HG03575 (cell line): Measurements from ENCODE around the gene PDZD2.
"Not testable (repeated sequence)": the region's sequence is repeated elsewhere in the genome, so short reads cannot be mapped to it uniquely, and the experiment has no call there.

Source experiments
- ATAC-seq: cut with Tn5 transposase; IDR thresholded peaks from one replicate; pipeline ENCODE4 v1.9.1; 2021; ENCODE audit not compliant: unreplicated experiment, insufficient number of reproducible peaks, low FRiP score; ENCODE audit errors: extremely low read depth

Gene PDZD2

DNA sequence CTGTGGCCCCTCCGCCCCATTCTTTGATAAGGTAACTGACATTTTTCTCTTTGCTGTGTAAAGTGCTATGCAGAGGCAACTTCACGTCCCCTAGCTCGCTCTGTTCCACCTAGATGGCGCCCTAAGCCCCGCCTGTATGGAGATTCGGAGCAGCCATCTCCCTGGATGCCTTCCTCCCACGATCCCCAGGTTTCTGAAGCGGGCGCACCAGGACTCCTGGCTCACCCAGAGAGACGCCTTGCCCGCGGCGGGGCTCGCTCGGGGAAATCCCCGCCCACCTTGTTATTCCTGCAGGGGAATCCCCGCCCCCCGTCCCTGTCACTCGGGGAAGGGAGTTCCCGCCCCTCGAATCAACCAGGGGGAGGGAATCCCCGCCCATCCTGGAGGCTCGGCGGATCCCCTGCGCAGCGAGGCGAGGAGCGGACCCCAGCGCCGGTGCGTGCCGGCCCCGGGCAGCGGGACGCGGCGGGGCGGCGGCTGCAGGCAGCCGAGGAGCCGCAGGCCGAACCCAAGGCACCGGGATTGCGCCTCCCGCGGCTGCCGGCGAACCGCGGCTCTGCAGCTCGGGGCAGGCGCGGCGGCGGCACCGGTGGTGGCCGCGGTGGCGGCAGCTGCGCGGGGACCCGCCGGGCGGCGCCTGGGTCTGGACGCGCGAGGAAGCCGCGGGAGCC, at the start of gene PDZD2:
TSS of gene PDZD2 (plus strand) at position 384 of the 671 bp plus-strand sequence.
- ATAC-seq, result peak; percentile 49

DNA sequence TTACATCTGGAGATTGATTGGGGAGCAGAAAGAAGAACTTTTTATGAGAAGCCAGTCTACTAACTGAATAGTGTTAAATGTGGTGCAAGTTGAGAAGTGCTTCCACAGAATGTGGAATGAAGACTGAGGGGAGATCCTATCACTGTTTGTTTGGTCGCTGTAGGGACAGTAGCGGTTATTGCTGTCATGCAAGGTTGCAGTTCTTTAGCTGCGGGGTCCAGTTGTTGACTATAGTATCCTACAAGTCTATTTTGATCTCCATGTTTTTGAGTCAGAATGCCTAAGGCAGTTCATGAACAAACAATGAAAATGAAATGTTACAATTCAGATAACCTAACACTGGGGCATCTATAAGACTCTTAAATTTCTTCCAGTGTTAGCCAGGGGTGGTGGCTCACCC, 45.3 kb upstream of the PDZD2 start:
- ATAC-seq, result no peak

DNA sequence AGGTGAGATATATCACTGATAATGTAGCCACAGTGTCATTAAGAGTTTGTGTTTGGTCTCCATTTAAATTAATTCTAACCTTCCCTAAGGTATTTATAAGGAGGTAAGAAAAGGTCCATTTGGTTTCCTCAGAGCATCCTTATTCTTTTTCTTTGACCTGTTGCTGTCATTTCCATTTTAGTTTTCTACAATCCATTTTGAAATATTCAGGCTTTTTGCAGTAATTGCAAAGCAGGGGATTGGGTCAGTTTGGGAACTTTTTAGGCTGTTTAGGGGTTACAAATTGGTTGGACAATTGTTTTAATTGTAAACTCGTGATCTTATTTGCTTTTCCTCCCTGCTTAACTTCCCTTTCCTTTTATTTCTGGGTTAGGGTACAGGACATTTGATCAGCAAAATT, 42.6 kb upstream of the PDZD2 start:
- ATAC-seq, result no peak

DNA sequence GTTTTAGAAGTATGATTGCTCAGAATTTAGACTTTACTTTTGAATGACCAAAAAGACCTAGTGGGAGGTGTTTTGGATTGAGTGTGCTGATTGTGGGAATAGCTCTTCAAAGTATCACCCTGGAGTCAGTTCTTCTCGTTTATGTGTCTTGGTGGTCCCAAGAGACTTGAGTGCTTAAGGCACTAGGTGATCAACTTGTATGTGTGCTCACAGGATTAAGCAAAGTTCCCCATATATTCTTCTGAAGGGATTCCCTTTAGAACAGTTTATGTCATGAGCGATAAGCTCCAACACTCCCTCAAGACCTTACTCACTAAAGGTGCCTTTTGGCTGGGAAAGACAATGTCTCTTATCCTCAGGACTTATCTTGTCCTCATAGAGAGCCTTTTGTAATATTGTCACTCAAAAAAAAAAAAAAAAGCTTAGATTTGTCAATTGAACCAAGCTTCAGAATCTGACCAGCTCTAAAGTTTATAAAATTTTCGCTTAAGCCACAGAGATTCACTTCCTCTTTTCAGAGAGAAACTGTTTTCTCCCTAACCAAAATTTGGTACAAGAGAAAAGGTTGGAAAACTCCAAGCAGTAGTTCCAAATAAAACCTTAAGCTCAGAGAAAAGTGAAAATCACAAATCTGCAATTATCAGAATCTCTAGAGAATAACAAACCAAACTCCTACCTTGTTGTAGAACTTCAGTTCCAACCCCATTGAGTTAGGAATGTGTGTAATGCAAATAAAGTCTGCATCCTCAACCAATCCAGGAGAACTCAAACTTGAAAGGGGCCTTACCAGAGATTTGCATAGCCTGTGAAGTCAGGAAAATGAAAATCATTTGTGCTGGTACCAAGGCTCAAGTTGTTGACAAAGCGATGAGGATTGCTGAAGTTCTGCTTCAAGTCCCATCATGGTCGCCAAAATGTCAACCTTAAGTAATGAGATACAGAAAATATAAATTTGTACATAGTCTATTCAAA, 40.0 kb upstream of the PDZD2 start:
- no peak for ATAC-seq

DNA sequence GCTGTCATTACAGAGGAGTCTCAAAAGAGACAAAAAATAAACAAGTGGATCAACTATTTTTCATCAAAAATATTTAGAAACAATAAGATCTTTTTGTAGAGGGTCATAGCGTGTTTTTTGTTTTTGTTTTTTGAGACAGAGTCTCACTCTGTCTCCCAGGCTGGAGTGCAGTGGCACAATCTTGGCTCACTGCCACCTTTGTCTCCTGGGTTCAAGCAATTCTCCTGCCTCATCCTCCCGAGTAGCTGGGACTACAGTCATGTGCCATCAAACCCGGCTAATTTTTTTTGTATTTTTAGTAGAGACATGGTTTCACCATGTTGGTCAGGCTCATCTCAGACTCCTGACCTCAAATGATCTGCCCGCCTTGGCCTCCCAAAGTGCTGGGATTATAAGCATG, 36.6 kb upstream of the PDZD2 start:
- not testable (repeated sequence) for ATAC-seq

DNA sequence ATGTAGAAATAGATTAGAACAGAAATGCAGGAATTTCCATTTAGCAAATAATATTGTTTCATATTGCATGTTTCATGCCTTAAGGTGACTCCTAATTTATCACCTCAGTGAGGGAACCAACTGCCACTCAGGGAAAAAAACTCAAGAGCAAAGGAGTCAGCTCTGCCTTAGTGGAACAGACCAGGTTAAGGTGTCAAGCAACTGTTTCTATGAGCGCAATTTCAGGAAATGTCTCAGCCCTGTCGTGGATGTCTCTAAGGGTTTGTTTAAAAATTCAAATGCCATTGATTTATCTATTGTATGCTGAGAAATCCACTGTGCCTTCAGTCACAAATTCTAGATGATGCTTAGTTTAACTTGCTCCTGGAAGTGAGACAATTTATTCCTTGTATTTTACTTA, 34.7 kb upstream of the PDZD2 start:
- ATAC-seq, result no peak

DNA sequence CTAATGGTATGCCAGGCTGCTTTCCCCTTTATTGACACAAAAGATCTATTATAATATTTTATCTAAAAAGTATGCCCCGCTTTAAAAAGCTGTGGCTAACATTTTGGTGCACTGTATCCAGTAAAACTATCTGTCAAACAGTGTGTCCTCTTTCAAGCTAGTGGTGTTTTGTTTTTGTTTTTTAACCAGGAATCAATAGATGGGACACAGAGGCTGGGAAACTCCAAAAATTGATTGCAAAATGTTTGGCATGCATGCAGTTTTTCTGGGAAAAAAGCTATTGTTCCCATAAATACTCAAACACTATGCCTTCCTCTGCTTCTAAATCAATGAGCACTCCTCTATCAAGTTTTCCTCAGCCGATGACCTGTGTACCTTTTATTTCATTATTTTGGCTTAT, 34.3 kb upstream of the PDZD2 start:
- no peak for ATAC-seq

DNA sequence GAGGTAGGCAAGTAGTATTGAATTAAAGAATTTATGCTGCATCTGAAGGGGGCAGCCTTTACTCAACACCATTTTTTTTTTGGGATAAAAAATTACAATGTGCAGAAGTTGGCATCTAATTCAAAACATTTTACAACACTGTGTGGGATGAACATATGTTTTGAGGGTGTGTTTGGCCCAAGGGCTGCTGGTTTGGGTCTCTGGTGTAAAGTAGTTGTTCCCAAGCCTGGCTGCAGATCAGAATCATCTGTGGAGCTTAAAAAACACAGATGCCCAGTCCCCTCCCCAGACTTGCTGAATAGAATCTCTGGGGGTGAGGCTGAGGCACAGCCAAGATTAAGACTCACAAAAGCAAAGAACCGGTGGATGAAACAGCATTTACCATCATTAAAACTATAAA, 33.0 kb upstream of the PDZD2 start:
- ATAC-seq, result no peak

DNA sequence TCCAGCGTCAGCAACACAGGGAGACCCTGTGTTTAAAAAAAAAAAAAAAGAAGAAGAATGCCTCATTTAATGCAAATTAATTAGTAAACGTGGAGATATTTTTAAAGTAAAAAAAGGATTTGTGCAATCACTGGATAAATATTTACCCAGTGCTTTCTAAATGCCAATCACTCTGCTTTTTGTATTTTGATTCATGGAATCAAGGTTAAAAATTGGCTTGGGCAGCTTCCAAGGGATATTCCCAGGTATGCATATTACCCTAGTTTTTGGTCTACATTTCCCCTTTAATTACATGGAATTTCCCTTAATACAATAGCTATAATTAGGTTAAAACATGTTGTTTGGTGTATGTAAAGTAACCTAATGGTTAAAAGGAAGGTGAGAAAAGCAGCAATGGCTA, 31.4 kb upstream of the PDZD2 start:
- no peak for ATAC-seq

DNA sequence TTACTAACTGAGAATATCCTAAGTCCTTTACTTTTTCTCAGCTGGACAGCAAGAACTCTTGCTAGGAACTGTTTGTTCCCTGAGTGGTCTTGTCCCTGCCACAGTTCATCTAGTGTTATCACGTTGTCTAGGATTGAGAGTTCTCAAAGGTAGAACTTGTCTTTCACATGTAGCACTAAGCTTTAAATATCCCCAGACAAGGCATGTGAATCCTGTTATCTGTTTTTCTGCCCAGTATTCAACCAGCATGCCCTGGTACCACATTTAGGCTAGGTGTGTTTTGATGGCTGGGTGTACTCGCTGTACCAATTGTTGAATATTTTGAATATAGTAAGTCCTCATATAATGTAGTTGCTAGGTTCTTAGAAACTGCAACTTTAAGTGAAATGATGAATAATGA, 27.9 kb upstream of the PDZD2 start:
- no peak for ATAC-seq

DNA sequence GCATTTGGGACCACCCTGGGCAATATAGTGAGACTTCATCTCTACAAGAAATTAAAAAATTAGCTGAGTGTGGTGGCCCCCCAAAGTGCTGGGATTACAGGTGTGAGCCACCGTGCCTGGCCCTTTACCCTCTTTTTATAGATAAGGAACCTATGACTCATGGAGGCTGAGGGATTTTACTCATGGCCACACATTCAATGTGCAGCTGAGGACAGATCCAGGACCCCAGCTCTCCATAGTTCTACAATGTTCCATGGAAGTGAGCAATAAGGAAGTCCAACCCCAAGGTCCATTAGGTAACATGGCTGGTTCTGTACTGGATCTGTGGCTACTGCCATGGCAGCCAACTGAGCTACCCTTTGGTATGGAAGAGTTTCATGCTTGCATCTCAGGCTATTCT, 25.3 kb upstream of the PDZD2 start:
- ATAC-seq, result no peak

DNA sequence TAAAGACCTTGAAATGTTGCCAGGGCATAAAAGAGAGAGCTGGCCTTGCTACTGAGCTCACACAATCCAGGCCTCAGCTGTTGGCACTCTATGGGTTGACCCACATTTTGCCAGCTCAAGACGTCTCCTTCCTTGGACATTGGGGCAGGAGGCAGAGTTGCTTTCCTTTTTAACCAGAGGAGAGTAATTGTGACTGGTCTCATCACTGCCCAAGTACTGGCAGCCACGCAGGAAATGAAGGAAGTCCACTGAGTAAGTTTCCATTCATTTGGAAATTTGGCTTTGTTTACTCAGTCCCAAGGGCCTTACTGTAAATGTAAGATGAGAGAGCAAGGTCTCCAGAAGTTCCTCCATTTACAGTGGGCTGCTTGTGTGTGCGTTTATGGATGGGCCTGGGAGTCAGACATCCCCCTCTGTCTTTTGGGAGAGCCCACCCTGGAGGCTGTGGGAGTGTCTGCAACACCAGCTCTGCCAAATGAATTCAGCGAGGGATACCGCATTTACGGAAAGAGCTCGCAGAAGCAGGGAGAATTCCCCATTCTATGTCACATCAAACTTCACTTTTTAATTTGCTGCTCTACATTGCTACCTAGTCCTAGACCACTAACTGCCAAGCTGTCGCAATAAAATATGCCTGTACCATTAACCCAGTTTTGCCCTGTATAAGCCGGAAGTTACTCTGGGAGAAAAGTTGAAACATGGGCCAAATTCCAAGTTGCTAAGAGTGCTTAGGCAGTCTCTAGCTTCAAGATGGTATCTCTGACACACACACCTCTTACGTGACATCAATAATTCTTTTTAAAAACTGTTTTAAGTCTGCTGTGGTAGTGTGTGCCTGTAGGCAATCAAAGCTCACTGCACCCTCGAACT, 24.5 kb upstream of the PDZD2 start:
- no peak for ATAC-seq

DNA sequence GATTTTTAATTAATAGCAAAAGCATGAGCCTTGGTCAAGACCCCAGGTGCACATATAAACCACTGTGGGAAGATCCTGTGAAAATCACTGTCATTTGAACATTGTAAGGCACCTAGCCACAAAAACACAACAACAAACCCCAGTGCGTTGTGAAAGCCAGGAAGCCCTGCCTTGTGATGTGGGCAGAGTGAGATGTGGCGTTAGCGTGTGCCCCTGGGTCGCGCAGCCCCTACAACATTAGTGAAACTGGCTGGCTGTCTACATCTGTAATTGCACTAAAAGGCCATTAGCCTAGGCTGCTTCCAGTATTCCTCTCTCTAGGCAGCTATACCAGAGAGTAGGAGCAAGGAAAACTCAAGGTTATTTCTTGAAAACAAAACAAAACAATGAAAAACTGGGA, 21.1 kb upstream of the PDZD2 start:
- no peak for ATAC-seq

DNA sequence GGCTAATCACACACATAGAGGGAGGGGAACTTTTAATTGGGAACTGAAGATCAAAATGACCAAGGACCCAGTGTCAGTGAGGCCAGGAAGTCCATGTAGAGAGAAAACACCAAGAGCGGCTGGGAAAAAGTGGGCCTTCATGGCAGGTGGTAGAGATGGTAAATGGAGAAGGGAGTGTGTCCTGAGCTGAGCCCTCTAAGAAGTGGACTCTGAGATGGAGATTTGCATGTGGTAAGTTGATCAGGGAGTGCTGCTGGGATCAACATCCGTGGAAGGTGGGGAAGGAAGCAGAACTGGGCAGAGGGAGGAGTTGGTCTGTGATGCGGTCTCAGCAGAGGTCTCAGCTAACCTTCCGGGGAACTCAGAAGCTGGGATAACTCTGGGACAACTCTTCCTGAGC, 18.9 kb upstream of the PDZD2 start:
- no peak for ATAC-seq

DNA sequence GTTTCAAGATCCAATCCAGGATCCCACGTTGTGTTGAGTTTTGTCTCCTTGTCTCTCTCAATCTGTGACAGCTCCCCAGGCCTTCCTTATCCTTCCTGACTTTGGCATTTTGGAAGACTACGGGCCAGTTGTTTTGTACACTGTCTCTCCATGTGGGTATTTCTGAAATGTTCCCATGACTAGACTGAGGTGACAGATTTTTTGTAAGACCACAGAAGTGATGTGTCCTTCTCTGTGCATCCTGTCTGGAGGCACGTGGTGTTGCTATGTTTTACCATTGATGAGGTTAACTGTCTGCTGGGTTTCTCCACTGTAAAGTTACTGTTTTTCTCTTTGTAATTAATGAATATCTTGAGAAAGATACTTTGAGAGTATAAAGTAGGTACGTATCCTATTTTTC, 15.7 kb upstream of the PDZD2 start:
- no peak for ATAC-seq

DNA sequence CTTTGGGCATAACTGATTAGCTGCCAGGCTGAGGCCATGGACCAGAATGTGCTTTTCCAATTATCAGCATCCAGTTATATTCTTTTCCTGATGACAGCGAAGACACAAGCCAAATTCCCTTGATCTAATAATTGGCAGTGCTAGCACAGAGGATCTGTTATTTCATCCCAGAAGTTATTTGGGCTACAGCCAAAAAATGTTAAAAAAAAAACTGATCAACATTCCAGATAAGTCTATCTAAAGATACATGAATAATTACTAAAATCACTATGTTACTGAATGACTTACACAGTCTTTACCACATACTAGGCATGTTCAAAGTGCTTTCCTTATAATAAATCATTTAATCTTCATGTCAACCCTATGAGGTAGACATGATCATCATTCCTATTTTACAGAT, 13.5 kb upstream of the PDZD2 start:
- no peak for ATAC-seq

DNA sequence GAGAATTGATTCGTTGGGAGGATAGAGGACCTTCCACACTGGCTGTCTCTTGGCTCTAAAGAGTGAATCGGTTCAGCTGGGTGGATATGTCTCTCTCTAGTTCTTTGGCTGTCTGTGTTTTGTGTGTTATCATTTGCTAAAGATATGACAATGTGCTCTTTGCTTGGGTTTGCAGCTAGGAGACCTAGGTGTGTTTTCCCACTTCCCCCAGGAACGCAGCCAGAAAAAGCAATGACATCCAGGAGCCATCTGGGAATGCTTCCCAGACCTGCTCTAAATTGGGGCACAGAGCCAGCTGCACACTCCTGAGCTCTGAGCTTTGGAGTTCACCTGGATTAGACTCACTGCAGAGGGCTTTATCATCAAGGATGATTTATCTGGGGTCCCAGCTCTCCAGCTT, 12.8 kb upstream of the PDZD2 start:
- ATAC-seq, result no peak

DNA sequence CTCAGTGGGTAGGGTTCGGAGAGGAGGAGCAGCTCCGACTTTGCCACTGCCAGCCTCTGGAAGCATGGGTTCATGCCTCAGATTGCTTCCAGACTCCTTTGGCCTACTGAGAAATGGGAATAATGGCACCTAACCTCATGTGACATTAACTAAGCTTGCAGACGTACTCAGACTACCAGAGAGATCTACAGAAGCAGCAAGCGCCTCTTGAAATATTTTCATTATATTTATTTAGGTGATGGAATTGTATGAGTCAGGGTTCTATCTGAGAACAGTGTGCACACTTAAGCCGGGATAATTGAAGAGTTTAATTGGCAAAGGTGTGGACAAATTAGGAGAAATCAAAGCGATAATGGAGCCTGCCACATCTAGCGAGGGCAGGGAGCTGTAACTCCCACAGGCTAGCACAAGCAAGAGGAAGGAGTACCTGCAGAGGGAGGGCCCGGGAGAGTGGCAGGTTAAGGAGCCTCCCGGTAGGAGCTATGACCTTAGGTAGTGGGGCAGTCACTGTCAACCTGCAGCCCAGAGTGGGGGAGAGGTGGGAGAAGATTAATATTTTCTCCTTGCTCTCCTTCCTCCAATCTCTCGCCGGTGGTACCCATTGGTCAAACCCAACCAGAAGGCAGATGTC, 12.2 kb upstream of the PDZD2 start:
- ATAC-seq, result no peak

DNA sequence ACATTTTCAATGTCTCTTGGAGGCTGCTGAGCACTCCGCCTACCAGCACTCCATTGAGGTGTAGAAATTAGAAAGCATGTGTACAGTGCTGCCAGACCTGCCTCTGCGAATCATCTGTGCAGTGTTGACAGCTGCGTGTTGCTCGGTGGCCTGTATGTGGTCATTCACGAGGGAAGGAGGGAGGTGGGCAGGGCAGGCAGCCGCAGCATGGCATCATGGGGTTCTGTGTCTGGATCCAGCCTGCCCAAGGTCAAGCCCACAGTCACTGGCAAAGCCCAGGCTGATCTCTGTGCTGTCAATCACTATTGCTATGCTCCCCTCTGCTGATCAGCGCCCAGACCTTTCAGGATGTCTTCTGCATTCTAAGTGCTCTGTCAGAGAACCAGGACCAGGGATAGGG, 8.0 kb upstream of the PDZD2 start:
- no peak for ATAC-seq
